KMS-11 (cell line): ENCODE measurements around the gene BAIAP2L1.
"Not testable (repeated sequence)": the region's sequence is repeated elsewhere in the genome, so short reads cannot be mapped to it uniquely, and the experiment has no call there.

Experiments used
- H2AFZ ChIP-seq: fragments of 200-600 bp; sonication (generic); 2 replicates; pipeline ENCODE4 v1.6.1; 2016; ENCODE audit warnings: antibody characterized with exemption, mixed run types, low read depth
- H3K27ac ChIP-seq: fragments of 200-600 bp; sonication (generic); 2 replicates; pipeline ENCODE4 v1.6.1; 2016; ENCODE audit warnings: mild to moderate bottlenecking, mixed run types
- H3K27me3 ChIP-seq: fragments of 200-600 bp; sonication (generic); 2 replicates; pipeline ENCODE4 v1.6.1; 2017; ENCODE audit warnings: mild to moderate bottlenecking, low read depth, mixed run types, moderate library complexity; ENCODE audit not compliant: insufficient read depth
- H3K36me3 ChIP-seq: fragments of 200-600 bp; sonication (generic); 2 replicates; pipeline ENCODE4 v1.6.1; 2017; ENCODE audit warnings: mild to moderate bottlenecking, mixed run types; ENCODE audit not compliant: insufficient read depth
- H3K4me1 ChIP-seq: fragments of 200-600 bp; sonication (generic); 2 replicates; pipeline ENCODE4 v1.6.1; 2016; ENCODE audit warnings: mild to moderate bottlenecking, low read depth, mixed run types; ENCODE audit not compliant: poor library complexity, severe bottlenecking
- H3K4me2 ChIP-seq: fragments of 200-600 bp; sonication (generic); 2 replicates; pipeline ENCODE4 v1.7.0; 2016; ENCODE audit warnings: mild to moderate bottlenecking, mixed run types
- H3K4me3 ChIP-seq: fragments of 200-600 bp; sonication (generic); IDR thresholded peaks from 2 replicates; pipeline ENCODE4 v1.6.1; 2017; ENCODE audit warnings: low read depth, low read length, mixed read lengths; ENCODE audit not compliant: insufficient read depth
- H3K79me2 ChIP-seq: fragments of 200-600 bp; sonication (generic); 2 replicates; pipeline ENCODE4 v1.6.1; 2016; ENCODE audit warnings: low read depth, mixed run types; ENCODE audit not compliant: insufficient read depth
- H3K9ac ChIP-seq: fragments of 200-600 bp; sonication (generic); 2 replicates; pipeline ENCODE4 v1.6.1; 2016; ENCODE audit warnings: mild to moderate bottlenecking, mixed run types
- H4K20me1 ChIP-seq: fragments of 200-600 bp; sonication (generic); 2 replicates; pipeline ENCODE4 v1.6.1; 2016; ENCODE audit warnings: mild to moderate bottlenecking, mixed run types; ENCODE audit not compliant: insufficient read depth
- CTCF ChIP-seq: fragments of 200-600 bp; sonication (generic); conservative IDR thresholded peaks from 2 replicates; pipeline ENCODE4 v1.6.1; 2017; ENCODE audit warnings: low read depth, mild to moderate bottlenecking, antibody characterized with exemption, low read length, moderate library complexity, mixed read lengths

BAIAP2L1 gene

GRCh38 chr7:98395481-98395880, 5.4 kb downstream of the BAIAP2L1 start:
- Histone ChIP-seq H3K4me2 (no peak overlapping the region), H4K20me1 (no peaks in the 10 kb centered on the region), H2AFZ (no peak overlapping the region), H3K27ac (no peak overlapping the region), H3K9ac (no peak overlapping the region), H3K4me1 (peaks cover 6% of the 10 kb centered on the region), H3K27me3 (no peaks in the 10 kb centered on the region), H3K4me3 (no peak overlapping the region), H3K79me2 (peaks cover 21% of the 10 kb centered on the region; the same call in 1 of the 2 replicates), H3K36me3 (no peaks in the 10 kb centered on the region)
- no peak for TF ChIP-seq CTCF

GRCh38 chr7:98394377-98394836, 6.5 kb downstream of the BAIAP2L1 start:
- Histone ChIP-seq H3K4me3 (no peak overlapping the region), H3K36me3 (no peaks in the 10 kb centered on the region), H4K20me1 (no peaks in the 10 kb centered on the region), H3K27ac (no peak overlapping the region), H2AFZ (no peak overlapping the region), H3K27me3 (no peaks in the 10 kb centered on the region), H3K9ac (no peak overlapping the region), H3K4me1 (no peaks in the 10 kb centered on the region), H3K4me2 (no peak overlapping the region), H3K79me2 (peaks cover 21% of the 10 kb centered on the region; the same call in 1 of the 2 replicates)
- TF ChIP-seq CTCF: no peak

DNA sequence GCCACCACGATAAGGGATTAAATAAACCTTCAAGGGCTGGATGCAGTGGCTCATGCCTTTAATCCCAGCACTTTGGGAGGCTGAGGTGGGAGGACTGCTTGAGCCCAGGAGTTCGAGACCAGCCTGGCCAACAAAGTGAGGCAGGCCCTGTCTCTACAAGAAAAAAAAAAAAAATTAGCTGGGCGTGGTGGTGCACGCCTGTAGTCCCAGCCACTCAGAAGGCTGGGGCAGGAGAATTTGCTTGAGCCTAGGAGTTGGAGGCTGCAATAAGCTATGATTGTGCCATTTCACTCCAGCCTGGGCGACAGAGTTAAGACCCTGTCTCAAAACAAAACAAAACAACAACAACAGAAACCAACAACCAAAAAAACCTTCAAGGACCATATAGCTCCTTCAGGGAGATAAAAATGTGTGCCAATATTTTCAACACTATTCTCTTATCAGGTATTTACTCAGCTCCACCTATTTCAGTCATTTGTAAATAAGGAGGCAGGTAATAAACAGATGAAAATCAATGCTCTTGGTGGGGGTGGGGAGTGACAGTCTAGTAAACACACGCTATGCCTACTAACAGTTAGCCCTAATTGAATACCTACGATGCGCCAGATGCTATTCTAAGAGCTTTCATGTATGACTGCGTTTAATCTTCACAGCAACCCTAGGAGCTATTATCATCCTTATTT, 13.2 kb downstream of the BAIAP2L1 start:
- Histone ChIP-seq H3K9ac (no peak overlapping the region), H3K4me2 (no peak overlapping the region), H2AFZ (no peak overlapping the region), H3K27ac (no peak overlapping the region), H3K36me3 (no peaks in the 10 kb centered on the region), H3K79me2 (0 out of 2 replicates have a peak, but pooled peaks cover 3% of the 10 kb centered on the region), H4K20me1 (no peaks in the 10 kb centered on the region), H3K4me1 (no peaks in the 10 kb centered on the region), H3K4me3 (no peak overlapping the region), H3K27me3 (no peaks in the 10 kb centered on the region)
- TF ChIP-seq CTCF: no peak

DNA sequence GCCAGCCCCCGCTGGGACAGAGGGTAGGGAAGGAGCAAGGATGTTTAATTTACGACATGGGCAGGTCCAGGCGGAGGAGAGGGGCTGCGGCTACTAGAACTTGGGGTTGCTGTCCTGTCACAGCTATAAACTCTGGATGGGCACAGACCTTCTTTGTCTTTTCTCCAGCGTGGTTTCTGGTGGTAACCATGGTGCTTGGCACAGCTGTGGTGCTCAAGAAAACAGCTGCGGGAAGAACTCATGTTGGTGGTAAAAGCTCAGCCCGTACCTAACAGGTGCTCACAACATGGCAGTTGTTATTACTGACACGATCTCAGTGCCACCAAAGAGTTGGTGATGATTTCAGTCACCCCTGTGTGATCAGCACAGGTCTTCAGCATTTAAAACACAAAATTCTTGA, 13.8 kb downstream of the BAIAP2L1 start:
- H3K27me3 ChIP-seq: no peaks in the 10 kb centered on the region
- H3K36me3 ChIP-seq: no peaks in the 10 kb centered on the region
- H3K4me3 ChIP-seq: no peak overlapping the region
- no peaks in the 10 kb centered on the region for H3K4me1 ChIP-seq
- H2AFZ ChIP-seq: no peak overlapping the region
- no peak for TF ChIP-seq CTCF
- H3K79me2 ChIP-seq: 0 out of 2 replicates have a peak, but pooled peaks cover 3% of the 10 kb centered on the region
- no peaks in the 10 kb centered on the region for H4K20me1 ChIP-seq
- no peak overlapping the region for H3K4me2 ChIP-seq
- H3K9ac ChIP-seq: no peak overlapping the region
- no peak overlapping the region for H3K27ac ChIP-seq

GRCh38 chr7:98385532-98385931, 15.4 kb downstream of the BAIAP2L1 start:
- H3K27me3 ChIP-seq, H3K27ac ChIP-seq, H2AFZ ChIP-seq, H3K9ac ChIP-seq, H4K20me1 ChIP-seq, H3K79me2 ChIP-seq, H3K4me3 ChIP-seq, H3K36me3 ChIP-seq, H3K4me1 ChIP-seq, H3K4me2 ChIP-seq: not testable (repeated sequence)
